K562 (cell line): ENCODE measurements around the gene SIRT3. TPM values are rescaled to one million over a fixed set of nuclear protein-coding genes. Genes with fewer than 3 reads are reported as not detected.

Source experiments
- ATAC-seq: fragments of 200-7000 bp; cut with Tn5 transposase; 3 replicates; pipeline ENCODE4 v1.9.1; 2020; ENCODE audit warnings: moderate library complexity
- BruUV-seq: library from RNA; stranded (reverse); fragments of 400-500 nt; replicated peaks from 2 replicates; lab custom pipeline; 2021; lab: Mats Ljungman, UMichigan
- CTCF ChIA-PET: fragments of 300-600 bp; formaldehyde crosslinking; extraction: SDS; loops from one replicate; lab custom pipeline; 2021; ENCODE audit warnings: low intra/inter-chr PET ratio; lab: Yijun Ruan, JAX
- POLR2A ChIA-PET: fragments of 300-600, 350-650 bp; sonication (Branson Sonifier 250); formaldehyde crosslinking; extraction: SDS; loops from one replicate; lab custom pipeline; 2021; ENCODE audit warnings: antibody characterized with exemption, inconsistent platforms; lab: Yijun Ruan, JAX
- DNase-seq, 4 experiments: peaks; one replicate each; pipeline versions ENCODE4 v3.0.0 to v3.0.0-alpha.2; 2011 to 2018; ENCODE audit warnings: low spot score in 3 of 4, mixed read lengths in 3 of 4; ENCODE audit errors: extremely low read depth in 1 of 4
- FAIRE-seq: peaks from 2 replicates; lab custom pipeline; 2011; peaks lifted over from hg19 to GRCh38; lab: Jason Lieb, UNC
- H2AFZ ChIP-seq: 2 replicates; pipeline ENCODE4 v1.6.0; 2011; ENCODE audit warnings: low read depth, low read length, control low read depth, inconsistent platforms
- H3K27ac ChIP-seq: fragments of 200-600 bp; 3 replicates; pipeline ENCODE4 v1.8.0; 2011; ENCODE audit warnings: low read depth, mild to moderate bottlenecking, control low read depth, inconsistent platforms, low read length, moderate library complexity, mixed read lengths; ENCODE audit errors: extremely low read depth
- H3K27me3 ChIP-seq, 2 experiments: fragments of 300-600 bp in 1 of 2; 2 replicates in 1 of 2; 3 replicates in 1 of 2; pipeline versions ENCODE4 v1.6.0 to v1.8.0; 2011; ENCODE audit warnings: inconsistent platforms in 2 of 2, low read length in 2 of 2, mild to moderate bottlenecking in 1 of 2, mixed read lengths in 1 of 2, moderate library complexity in 1 of 2; ENCODE audit not compliant: control insufficient read depth in 2 of 2, insufficient read depth in 2 of 2
- H3K36me3 ChIP-seq: fragments of 300-600 bp; 3 replicates; pipeline ENCODE4 v1.8.0; 2011; ENCODE audit warnings: mild to moderate bottlenecking, low read length, inconsistent platforms; ENCODE audit not compliant: control insufficient read depth, insufficient read depth
- H3K4me1 ChIP-seq, 2 experiments: fragments of 200-600 bp in 1 of 2; replicated peaks in 1 of 2; 2 replicates in 1 of 2; 3 replicates in 1 of 2; pipeline versions ENCODE4 v1.5.1 to v1.8.0; 2011; ENCODE audit warnings: inconsistent platforms in 2 of 2, low read length in 2 of 2, mild to moderate bottlenecking in 1 of 2, mixed read lengths in 1 of 2, moderate library complexity in 1 of 2; ENCODE audit not compliant: control insufficient read depth in 2 of 2, insufficient read depth in 2 of 2
- H3K4me2 ChIP-seq: 2 replicates; pipeline ENCODE4 v1.6.1; 2011; ENCODE audit warnings: low read length, control low read depth, inconsistent platforms, mixed read lengths; ENCODE audit not compliant: insufficient read depth
- H3K4me3 ChIP-seq: fragments of 200-600 bp; sonication (generic), shearing (Covaris generic); 2 replicates; pipeline ENCODE4 v1.5.1; 2016; ENCODE audit warnings: control low read depth, inconsistent platforms
- H3K79me2 ChIP-seq: fragments of 200-600 bp; 3 replicates; pipeline ENCODE4 v1.8.0; 2011; ENCODE audit warnings: low read length, inconsistent platforms; ENCODE audit not compliant: control insufficient read depth, insufficient read depth
- H3K9ac ChIP-seq, 2 experiments: 2 replicates each; pipeline versions ENCODE4 v1.6.0 to v1.6.1; 2011; ENCODE audit warnings: low read depth in 2 of 2, low read length in 2 of 2, control low read depth in 1 of 2, inconsistent platforms in 1 of 2, mild to moderate bottlenecking in 1 of 2, mixed read lengths in 1 of 2; ENCODE audit not compliant: insufficient read depth in 1 of 2
- H3K9me1 ChIP-seq: one replicate; pipeline ENCODE4 v1.6.0; 2011; ENCODE audit warnings: inconsistent platforms, mild to moderate bottlenecking, low read length, moderate library complexity; ENCODE audit not compliant: control insufficient read depth, insufficient read depth
- H3K9me3 ChIP-seq: replicated peaks from 2 replicates; pipeline ENCODE4 v1.5.1; 2011; ENCODE audit warnings: low read depth, low read length, inconsistent platforms; ENCODE audit not compliant: control insufficient read depth, insufficient read depth
- H4K20me1 ChIP-seq: replicated peaks from 2 replicates; pipeline ENCODE4 v1.6.1; 2011; ENCODE audit warnings: low read length, inconsistent platforms, mixed read lengths; ENCODE audit not compliant: control insufficient read depth, insufficient read depth
- HDAC3 ChIP-seq: fragments of 450-650 bp; IDR thresholded peaks from 2 replicates; pipeline ENCODE4 v1.6.1; 2018; ENCODE audit warnings: borderline replicate concordance, mild to moderate bottlenecking, moderate library complexity; ENCODE audit not compliant: partially characterized antibody
- HMGN3 ChIP-seq: IDR thresholded peaks from 2 replicates; pipeline ENCODE4 v1.6.1; 2011; ENCODE audit warnings: borderline replicate concordance, low read depth, mild to moderate bottlenecking, mixed read lengths, low read length; ENCODE audit not compliant: insufficient read length; ENCODE audit errors: extremely low read depth
- MEF2A ChIP-seq: IDR thresholded peaks from 2 replicates; pipeline ENCODE4 v1.6.1; 2011; ENCODE audit warnings: low read depth, mild to moderate bottlenecking, low read length, moderate library complexity; ENCODE audit not compliant: control insufficient read depth
- TAF15 ChIP-seq: fragments of 200-400 bp; formaldehyde crosslinking; IDR thresholded peaks from 2 replicates; pipeline ENCODE4 v1.6.1; 2017; ENCODE audit warnings: mild to moderate bottlenecking, low read depth, low read length, moderate library complexity
- ZNF174 ChIP-seq: fragments of 250-450 bp; sonication (Bioruptor Pico); IDR thresholded peaks from 2 replicates; pipeline ENCODE4 v1.4.0; 2020; ENCODE audit warnings: mild to moderate bottlenecking
- ZNF197 ChIP-seq: fragments of 200-800 bp; sonication (Bioruptor generic); IDR thresholded peaks from 2 replicates; pipeline ENCODE4 v1.6.1; 2016; ENCODE audit warnings: low read depth, missing genetic modification characterization, missing compliant biosample characterization
- ZZZ3 ChIP-seq: fragments of 450-650 bp; IDR thresholded peaks from 2 replicates; pipeline ENCODE4 v1.6.1; 2016; ENCODE audit warnings: antibody characterized with exemption, mild to moderate bottlenecking, moderate library complexity
- WGBS: fragments of 100-300 bp; shearing (Covaris generic); methylation state at CpG from one replicate; pipeline ENCODE4 v1.1.6; 2016; ENCODE audit warnings: low coverage, mixed read lengths; ENCODE audit not compliant: insufficient coverage; ENCODE audit errors: missing lambda C conversion rate; 5-methylcytosine and 5-hydroxymethylcytosine counted together
- in situ Hi-C: fragments of 300-500 bp; cut with MboI; formaldehyde crosslinking; loops from 4 replicates; pipeline ENCODE4 v1.15.0; 2018; ENCODE audit warnings: inconsistent platforms, mixed read lengths
- intact Hi-C: fragments of 100-400 bp; cut with micrococcal nuclease; formaldehyde crosslinking; loops from 2 replicates; pipeline ENCODE4 v1.14.2; 2022
- polyA plus RNA-seq, 8 experiments: library from polyadenylated mRNA; depleted of rRNA in 4 of 8; stranded (reverse) in 5 of 8; unstranded in 3 of 8; fragments of >200 nt; fragmentation: Nextera tagmentation in 2 of 8; fragmentation: Illumina TruSeq in 1 of 8; extraction: Ambion mirVana in 2 of 8; extraction: Trizol in 1 of 8; gene quantifications; 2 replicates each; pipeline versions ENCODE4 v1.2.1 to v1.2.3, GENCODE V29; 2011 to 2014; ENCODE audit warnings: inconsistent platforms in 1 of 8, missing spikeins in 1 of 8
- total RNA-seq, 7 experiments: library from RNA; depleted of rRNA in 6 of 7; stranded (reverse); fragments of >200 nt in 6 of 7; fragmentation: Illumina TruSeq in 2 of 7; extraction: Trizol in 2 of 7; gene quantifications; 2 replicates each; pipeline versions ENCODE4 v1.2.1 to v1.2.3, GENCODE V29; 2011 to 2021; ENCODE audit warnings: low replicate concordance in 1 of 7
- TF ChIP-seq, protein P1 (sequence below), 2 experiments: fragments of 450-650 bp in 1 of 2; sonication (generic) in 1 of 2; formaldehyde crosslinking in 1 of 2; IDR thresholded peaks; 2 replicates each; pipeline versions ENCODE4 v1.7.1 to v1.9.0; 2016 to 2022; ENCODE audit warnings: inconsistent platforms in 1 of 2, mild to moderate bottlenecking in 1 of 2, missing genetic modification reagents in 1 of 2
- TF ChIP-seq, protein P2 (sequence below): sonication (generic); formaldehyde crosslinking; IDR thresholded peaks from 2 replicates; pipeline ENCODE4 v1.8.0; 2023; ENCODE audit warnings: mild to moderate bottlenecking, missing genetic modification reagents

SIRT3 gene
- total and polyA plus RNA-seq, 9 of the 15 experiments (the other 6 are each of a cell fraction or from before 2014, with no cell fraction given), result 1.9 to 27.5 (median 14.5) TPM

DNA sequence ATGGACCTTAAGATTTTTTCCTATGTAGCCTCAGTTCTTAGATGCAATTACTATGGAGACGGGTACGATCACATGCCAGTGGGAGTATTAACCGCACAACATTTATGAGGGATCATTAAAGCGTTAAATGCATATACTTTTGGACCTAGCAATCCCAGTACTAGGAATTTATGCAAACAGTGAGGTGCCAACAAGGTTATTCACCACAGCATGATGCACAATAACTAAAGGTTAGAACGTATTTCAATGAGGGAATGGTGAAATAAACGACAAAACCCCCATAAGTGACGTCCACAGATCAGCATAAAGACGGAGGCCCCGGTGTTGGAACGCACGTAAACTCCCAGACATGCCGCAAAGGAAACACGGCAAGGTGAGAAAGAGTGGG lies 539 bp downstream of the SIRT3 start:
- Histone ChIP-seq H3K9me1 (no peaks in the 10 kb centered on the region), H3K36me3 (peaks cover 27% of the 10 kb centered on the region), H3K4me2 (peak overlapping the region; percentile 86), H3K4me3 (peak overlapping the region; percentile 90), H4K20me1 (peaks cover 10% of the 10 kb centered on the region; the same call in 1 of the 2 replicates), H3K9me3 (no peaks in the 10 kb centered on the region), H2AFZ (peak overlapping the region; percentile 84), H3K79me2 (peaks cover 50% of the 10 kb centered on the region), H3K4me1 (peaks cover 19 to 21% of the 10 kb centered on the region in 2 experiments; a peak in 4 of 5 replicates), H3K9ac (peak overlapping the region; percentile 82 to 93), H3K27ac (peak overlapping the region; percentile 89), H3K27me3 (no peaks in the 10 kb centered on the region)
- FAIRE-seq (peak; percentile 67), DNase-seq (no peak), ATAC-seq (peak; percentile 19)
- under 1% methylated on average over 13 of the region's 13 CpGs for WGBS
- ChIA-PET POLR2A (interaction anchor here (0.6 to 1.6 kb wide), 4 partner anchors 12 to 170 kb away, joined by 4 to 6 read pairs (median 5); no protein-coding TSS in a partner anchor), CTCF (interaction anchor here (0.6 kb wide), 1 partner anchor 283 kb away, joined by 3 read pairs; no protein-coding TSS in a partner anchor)
- intact Hi-C loops (no loop called here), in situ Hi-C loops (no loop called here)
- no TSS peak for BruUV-seq
- TF ChIP-seq ZZZ3 (no peak), HDAC3 (no peak), HMGN3 (no peak), ZNF197 (CRISPR knock-in tag) (no peak), MEF2A (no peak), TAF15 (no peak), ZNF174 (no peak)
- TF ChIP-seq, protein P1, sequence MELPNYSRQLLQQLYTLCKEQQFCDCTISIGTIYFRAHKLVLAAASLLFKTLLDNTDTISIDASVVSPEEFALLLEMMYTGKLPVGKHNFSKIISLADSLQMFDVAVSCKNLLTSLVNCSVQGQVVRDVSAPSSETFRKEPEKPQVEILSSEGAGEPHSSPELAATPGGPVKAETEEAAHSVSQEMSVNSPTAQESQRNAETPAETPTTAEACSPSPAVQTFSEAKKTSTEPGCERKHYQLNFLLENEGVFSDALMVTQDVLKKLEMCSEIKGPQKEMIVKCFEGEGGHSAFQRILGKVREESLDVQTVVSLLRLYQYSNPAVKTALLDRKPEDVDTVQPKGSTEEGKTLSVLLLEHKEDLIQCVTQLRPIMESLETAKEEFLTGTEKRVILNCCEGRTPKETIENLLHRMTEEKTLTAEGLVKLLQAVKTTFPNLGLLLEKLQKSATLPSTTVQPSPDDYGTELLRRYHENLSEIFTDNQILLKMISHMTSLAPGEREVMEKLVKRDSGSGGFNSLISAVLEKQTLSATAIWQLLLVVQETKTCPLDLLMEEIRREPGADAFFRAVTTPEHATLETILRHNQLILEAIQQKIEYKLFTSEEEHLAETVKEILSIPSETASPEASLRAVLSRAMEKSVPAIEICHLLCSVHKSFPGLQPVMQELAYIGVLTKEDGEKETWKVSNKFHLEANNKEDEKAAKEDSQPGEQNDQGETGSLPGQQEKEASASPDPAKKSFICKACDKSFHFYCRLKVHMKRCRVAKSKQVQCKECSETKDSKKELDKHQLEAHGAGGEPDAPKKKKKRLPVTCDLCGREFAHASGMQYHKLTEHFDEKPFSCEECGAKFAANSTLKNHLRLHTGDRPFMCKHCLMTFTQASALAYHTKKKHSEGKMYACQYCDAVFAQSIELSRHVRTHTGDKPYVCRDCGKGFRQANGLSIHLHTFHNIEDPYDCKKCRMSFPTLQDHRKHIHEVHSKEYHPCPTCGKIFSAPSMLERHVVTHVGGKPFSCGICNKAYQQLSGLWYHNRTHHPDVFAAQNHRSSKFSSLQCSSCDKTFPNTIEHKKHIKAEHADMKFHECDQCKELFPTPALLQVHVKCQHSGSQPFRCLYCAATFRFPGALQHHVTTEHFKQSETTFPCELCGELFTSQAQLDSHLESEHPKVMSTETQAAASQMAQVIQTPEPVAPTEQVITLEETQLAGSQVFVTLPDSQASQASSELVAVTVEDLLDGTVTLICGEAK (IDR thresholded peaks at IDR 0.05), result 0 out of 2 replicates have a peak, but pooled peaks have one; percentile 37
- TF ChIP-seq, protein P1 (CRISPR knock-in tag; IDR thresholded peaks at IDR 0.05), result no peak
- TF ChIP-seq, protein P2, sequence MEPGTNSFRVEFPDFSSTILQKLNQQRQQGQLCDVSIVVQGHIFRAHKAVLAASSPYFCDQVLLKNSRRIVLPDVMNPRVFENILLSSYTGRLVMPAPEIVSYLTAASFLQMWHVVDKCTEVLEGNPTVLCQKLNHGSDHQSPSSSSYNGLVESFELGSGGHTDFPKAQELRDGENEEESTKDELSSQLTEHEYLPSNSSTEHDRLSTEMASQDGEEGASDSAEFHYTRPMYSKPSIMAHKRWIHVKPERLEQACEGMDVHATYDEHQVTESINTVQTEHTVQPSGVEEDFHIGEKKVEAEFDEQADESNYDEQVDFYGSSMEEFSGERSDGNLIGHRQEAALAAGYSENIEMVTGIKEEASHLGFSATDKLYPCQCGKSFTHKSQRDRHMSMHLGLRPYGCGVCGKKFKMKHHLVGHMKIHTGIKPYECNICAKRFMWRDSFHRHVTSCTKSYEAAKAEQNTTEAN, result no peak
